ENCODE data around the gene SPTB. TPM values are rescaled to one million over a fixed set of nuclear protein-coding genes. Genes with fewer than 3 reads are reported as not detected.

The SPTB gene
- total RNA-seq, 1 donor from 2014 or later, result 93.1 TPM

- DNase-seq (no peak), ATAC-seq (no peak)
These were observed 104.5 kb downstream of the SPTB start for GRCh38 chr14:64775081-64775777.

DNA sequence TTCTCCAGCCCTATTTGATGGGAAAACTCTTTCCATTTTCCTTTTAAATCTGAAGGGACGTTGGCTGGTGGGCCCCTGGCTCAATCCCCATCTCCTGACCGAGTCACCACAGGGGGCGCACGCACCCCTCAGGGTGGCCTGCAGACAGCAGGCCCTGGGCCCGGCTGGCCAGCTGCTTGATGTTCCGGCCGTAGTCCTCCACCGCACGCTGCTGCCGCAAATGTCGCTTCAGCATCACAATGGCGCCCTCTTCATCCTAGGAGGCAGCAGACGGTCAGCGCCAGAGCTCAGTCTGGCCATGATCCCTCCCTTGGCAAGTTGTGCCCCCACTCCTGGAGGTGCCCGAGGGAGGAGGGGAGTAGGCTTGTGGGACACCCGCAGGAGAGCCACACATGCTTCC is 105.4 kb downstream of the SPTB start:
- intact Hi-C loops (cut with micrococcal nuclease), result no loop called here
- DNase-seq, result no peak
- ATAC-seq, result no peak

More at GRCh38 chr14:64775081-64775777, 104.5 kb downstream of the SPTB start:
- intact Hi-C loops (cut with micrococcal nuclease), result no loop called here

DNA sequence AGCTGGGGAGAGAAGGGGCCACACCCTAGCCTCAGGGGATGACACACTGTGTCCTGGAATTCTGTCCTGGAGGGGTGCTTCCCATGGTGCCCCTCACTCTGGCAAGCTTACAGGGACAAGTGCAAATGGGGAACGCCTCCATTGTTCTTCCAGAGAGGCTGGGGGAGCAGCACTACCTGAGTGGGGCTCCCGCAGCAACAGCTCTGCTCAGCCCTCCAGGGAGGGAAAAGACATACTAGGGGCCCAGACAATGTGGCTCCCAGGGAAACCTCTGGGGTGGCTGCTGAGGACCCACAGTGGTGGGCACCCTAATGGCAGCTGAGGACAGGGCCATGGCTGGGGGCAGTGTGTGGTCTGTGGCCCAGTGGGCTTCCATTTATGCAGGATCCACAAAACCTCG is 106.1 kb downstream of the SPTB start:
- intact Hi-C loops (cut with micrococcal nuclease), result no loop called here
- ATAC-seq (no peak), DNase-seq (no peak)

GRCh38 chr14:64773046-64773445 is 106.7 kb downstream of the SPTB start:
- intact Hi-C loops (cut with micrococcal nuclease), result no loop called here
- no peak for ATAC-seq
- no peak for DNase-seq

GRCh38 chr14:64772397-64772950 is 107.2 kb downstream of the SPTB start:
- ATAC-seq (no peak), DNase-seq (no peak)
- intact Hi-C loops (cut with micrococcal nuclease), result no loop called here

DNA sequence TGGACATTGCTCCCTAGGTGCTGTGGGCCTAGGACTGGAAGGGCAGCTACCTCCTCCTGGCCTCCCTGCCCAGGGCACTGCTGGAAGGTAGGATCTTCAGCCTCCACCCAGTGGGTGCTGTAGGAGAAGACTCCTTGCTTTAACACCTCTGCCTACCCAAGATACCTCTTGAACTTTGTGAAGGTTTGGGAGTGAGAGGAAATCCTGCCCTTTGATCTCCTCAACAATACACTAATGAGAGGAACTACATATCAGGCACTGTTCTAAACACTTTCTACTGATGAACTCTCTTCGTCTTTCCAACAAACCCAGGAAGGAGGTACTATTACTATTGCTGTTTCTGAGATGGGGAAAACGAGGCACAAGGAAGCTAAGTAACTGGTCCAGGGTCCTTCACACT is 108.5 kb downstream of the SPTB start:
- intact Hi-C loops (cut with micrococcal nuclease), result no loop called here
- no peak for ATAC-seq
- no peak for DNase-seq

DNA sequence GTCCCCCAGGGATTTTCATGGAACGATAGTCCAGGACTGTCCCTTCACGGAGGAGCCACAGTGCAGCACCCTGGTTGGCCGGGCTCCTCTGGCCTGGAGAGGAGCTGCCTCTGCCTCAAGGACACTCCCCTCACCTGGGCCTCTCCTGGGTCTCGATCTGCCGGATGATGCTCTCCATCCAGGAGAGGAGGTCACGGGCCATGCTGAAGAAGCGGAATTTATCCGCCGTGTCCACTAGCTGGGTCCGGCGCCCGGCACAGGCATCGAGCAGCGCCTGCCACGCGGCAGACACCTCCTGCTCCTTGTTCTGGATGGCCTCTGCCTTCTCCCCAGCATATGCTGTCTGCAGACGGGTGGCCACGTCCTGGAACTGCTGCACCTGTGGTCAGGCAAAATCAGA is 109.0 kb downstream of the SPTB start:
- intact Hi-C loops (cut with micrococcal nuclease), result no loop called here
- DNase-seq (no peak), ATAC-seq (no peak)

- no peak for ATAC-seq
- DNase-seq, result no peak
- intact Hi-C loops (cut with micrococcal nuclease), result no loop called here
These were observed 110.3 kb downstream of the SPTB start for GRCh38 chr14:64769096-64770020.

- intact Hi-C loops (cut with micrococcal nuclease), result no loop called here
- ATAC-seq, result no peak
- no peak for DNase-seq
These were observed 111.2 kb downstream of the SPTB start for GRCh38 chr14:64768401-64769095.

DNA sequence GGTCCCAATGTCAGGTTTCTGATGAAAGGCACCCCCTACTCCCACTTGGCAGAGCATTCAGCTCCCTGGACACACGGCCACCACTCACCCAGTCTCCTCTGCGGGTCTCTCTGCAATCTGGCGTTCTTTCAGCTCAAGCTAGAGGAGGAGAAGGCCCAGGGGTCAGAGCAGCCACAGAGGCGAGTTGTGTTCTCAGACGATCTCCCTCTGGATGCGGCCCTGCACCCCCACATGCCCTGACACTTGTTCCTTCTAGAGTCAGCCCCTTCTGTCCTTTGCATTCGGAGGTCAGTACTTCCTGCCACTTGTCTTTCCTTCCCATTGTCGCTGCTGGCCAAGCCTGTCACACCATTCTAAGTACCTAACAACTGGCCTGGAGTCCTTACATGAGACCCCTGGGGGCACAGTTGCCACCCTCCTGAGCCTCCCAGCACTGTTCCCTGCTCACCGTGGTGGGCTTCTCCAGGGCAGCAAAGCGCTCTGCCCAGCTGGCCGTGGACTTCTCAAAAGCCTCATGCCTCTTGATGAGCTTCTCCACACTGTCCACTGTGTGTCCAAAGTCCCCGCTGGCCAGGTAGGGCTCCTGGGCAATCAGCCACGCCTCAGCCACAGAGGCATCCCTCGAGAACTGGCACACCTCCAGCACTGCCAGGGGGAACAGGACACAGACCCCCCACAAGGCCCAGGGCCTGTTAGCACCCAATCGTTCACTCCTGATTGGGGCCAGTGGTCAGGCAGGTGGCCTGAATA is 112.3 kb downstream of the SPTB start:
- ATAC-seq (no peak), DNase-seq (no peak)
- intact Hi-C loops (cut with micrococcal nuclease), result no loop called here

- intact Hi-C loops (cut with micrococcal nuclease), result no loop called here
- no peak for DNase-seq
These were observed 113.1 kb downstream of the SPTB start for GRCh38 chr14:64766430-64767151.

DNA sequence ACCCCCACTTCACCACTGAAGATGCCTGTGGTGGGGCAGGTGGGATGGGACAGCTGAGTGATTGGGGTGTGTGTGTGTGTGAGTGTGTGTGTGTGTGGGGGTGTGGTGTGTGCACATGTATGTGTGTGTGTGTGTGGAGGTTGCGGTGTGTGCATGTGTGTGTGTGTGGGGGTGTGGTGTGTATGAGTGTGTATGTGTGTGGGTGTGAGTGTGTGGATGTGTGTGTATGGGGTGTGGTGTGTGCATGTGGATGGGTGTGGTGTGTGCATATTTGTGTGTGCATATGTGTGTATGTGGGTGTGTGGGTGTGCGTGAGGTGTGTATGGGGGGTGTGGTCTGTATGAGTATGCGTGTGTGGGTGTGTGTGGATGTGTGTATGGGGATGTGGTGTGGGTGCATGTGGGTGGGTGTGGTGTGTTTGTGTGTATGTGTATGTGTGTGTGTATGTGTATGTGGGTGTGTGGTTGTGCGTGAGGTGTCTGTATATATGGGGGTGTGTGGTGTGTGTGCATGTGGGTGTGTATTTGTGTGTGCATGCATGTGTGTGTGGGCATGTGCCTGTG is 113.9 kb downstream of the SPTB start:
- no peak for DNase-seq
- intact Hi-C loops (cut with micrococcal nuclease), result no loop called here

More at GRCh38 chr14:64766430-64767151, 113.1 kb downstream of the SPTB start:
- ATAC-seq, result no peak

GRCh38 chr14:64764641-64765520 is 114.8 kb downstream of the SPTB start:
- ATAC-seq (peak; percentile 63), DNase-seq (peak; percentile 81)
- intact Hi-C loops (cut with micrococcal nuclease), result loop anchor here (5.0 kb wide), 1 partner anchor 93 kb away; no protein-coding TSS in a partner anchor

More for the DNA sequence above, 113.9 kb downstream of the SPTB start:
- no peak for ATAC-seq

- intact Hi-C loops (cut with micrococcal nuclease), result loop anchor here (5.0 kb wide), 1 partner anchor 92 kb away; no protein-coding TSS in a partner anchor
- ATAC-seq (no peak), DNase-seq (no peak)
These were observed 115.7 kb downstream of the SPTB start for GRCh38 chr14:64763801-64764621.

DNA sequence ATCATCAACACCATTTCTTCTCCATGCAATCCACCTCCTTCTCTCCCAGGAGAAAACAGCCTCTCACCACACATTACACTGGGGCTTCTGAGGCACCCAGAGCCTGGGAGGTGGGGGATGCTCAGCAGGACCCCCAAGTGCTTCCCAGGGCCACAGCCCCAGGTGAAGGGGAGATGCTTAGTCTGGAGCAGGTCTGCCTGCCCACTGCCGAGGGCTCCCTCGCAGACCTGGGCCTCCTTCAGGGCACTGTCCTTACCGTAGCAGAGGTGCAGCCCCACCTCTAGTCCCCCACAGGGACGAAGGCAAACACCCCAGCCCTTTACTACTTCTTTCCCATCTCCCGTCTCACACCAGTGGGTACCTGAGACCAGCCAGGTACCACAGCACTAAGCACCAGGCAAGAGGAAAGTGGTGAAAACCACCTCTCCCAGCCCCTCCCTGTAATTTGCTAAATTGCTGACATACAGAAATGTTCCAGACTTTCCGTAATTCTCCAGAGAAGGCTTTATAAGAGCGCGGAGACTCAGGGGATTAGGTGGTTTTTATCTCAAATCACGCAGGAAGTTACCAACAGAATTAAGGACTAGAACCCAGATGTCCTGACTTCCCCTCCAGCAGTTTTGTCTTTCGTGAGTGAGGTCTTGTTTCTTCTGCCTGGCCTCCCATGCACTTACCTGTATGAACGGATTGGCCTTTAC is 116.5 kb downstream of the SPTB start:
- ATAC-seq (no peak), DNase-seq (no peak)
- intact Hi-C loops (cut with micrococcal nuclease), result loop anchor here (5.0 kb wide), 1 partner anchor 91 kb away; no protein-coding TSS in a partner anchor

Data from left ventricle myocardium superior (tissue), 1 donor.